Activated naive CD4-positive, alpha-beta T cell treated with anti-CD3 and anti-CD28 coated beads for 36 hours (primary cell): ENCODE data around the gene HYAL3. TPM values are rescaled to one million over a fixed set of nuclear protein-coding genes. Genes with fewer than 3 reads are reported as not detected.
"Not testable (repeated sequence)": the region's sequence is repeated elsewhere in the genome, so short reads cannot be mapped to it uniquely, and the experiment has no call there.

Experiments
- CTCF ChIA-PET: fragments of 350-600 bp; sonication (Branson Sonifier 250); formaldehyde crosslinking; loops from one replicate; lab custom pipeline; 2021; ENCODE audit warnings: antibody characterized with exemption; lab: Charles Lee
- DNase-seq: peaks from one replicate; pipeline ENCODE4 v3.0.0-alpha.2; 2020
- H3K27ac Mint-ChIP-seq: one replicate; pipeline ENCODE4 v1.8.0; 2021; ENCODE audit warnings: mild to moderate bottlenecking, mixed read lengths
- H3K27me3 Mint-ChIP-seq: one replicate; pipeline ENCODE4 v1.8.0; 2021; ENCODE audit warnings: low read depth, mixed read lengths
- H3K36me3 Mint-ChIP-seq: one replicate; pipeline ENCODE4 v1.8.0; 2021; ENCODE audit warnings: low read depth, mixed read lengths
- H3K4me1 Mint-ChIP-seq: one replicate; pipeline ENCODE4 v1.8.0; 2021; ENCODE audit warnings: low read depth, mixed read lengths
- H3K4me3 Mint-ChIP-seq: one replicate; pipeline ENCODE4 v1.8.0; 2021; ENCODE audit warnings: mild to moderate bottlenecking, moderate library complexity, mixed read lengths
- H3K9me3 Mint-ChIP-seq: one replicate; pipeline ENCODE4 v1.8.0; 2021; ENCODE audit warnings: mixed read lengths
- intact Hi-C: fragments of 100-400 bp; cut with micrococcal nuclease; formaldehyde crosslinking; loops from one replicate; pipeline ENCODE4 v1.15.1; 2023
- total RNA-seq, 2 experiments: library from RNA; stranded (reverse); gene quantifications; one replicate each; pipeline ENCODE4 v1.2.3, GENCODE V29; 2021

HYAL3 gene
- total RNA-seq, 2 experiments from 2014 or later, result 0.74 to 0.88 TPM

DNA sequence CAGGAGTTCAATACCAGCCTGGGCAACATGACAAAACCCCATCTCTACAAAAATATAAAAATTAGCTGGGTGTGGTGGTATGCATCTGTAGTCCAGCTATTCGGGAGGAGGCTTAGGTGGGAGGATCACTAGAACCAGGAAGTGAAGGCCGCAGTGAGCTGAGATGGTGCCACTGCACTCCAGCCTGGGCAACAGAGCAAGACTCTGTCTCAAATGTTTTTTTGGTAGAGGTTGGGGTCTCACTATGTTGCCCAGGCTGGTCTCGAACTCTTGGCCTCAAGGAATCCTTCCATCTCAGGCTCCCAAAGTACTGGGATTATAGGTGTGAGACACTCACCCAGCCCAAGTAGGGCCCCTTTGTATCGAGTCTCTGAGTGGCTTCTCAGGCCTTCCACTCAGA, 5.1 kb downstream of the HYAL3 start:
- Mint-ChIP-seq H3K36me3 (peaks cover 18% of the 10 kb centered on the region), H3K4me3 (no peak overlapping the region), H3K27me3 (no peaks in the 10 kb centered on the region), H3K9me3 (no peaks in the 10 kb centered on the region), H3K27ac (no peak overlapping the region), H3K4me1 (peaks cover 36% of the 10 kb centered on the region)
- intact Hi-C loops, result no loop called here
- DNase-seq, result no peak
- CTCF ChIA-PET, result interaction anchor here (1.5 kb wide), 1 partner anchor 19 kb away, joined by 4 read pairs; no protein-coding TSS in a partner anchor

DNA sequence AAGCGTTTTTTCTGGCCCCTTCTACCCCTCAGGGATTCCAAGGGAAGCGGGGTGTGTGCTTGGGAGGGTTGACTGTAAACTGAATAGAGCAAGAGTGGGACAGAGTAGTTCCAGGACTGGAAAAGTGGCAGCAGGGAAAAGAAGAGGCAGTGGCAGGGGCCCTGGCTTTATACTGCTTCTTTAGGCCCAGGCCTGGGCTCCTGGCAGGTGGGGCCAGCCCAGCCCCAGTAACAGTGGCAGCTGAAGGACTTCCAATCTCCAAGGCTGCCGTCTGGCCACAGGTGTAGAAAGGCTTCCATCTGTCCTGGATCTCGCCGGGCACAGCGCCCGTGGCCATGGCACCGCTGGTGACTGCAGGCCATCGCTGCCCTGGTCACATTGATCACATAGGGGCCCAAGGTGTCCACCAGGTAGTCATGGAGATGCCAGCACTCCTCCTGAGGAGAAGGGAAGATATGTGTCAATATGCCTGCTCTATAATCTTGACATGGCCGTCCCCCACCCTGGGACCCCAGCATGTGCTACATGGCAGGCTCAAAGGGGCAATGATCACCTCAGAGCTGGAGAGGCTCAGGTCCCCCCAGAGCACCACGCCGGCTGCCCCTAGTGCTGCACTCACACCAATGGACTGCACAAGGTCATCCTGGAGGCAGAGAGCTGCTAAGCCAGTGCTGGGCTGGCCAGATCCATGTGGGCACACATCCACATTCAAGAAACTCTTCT, 6.0 kb downstream of the HYAL3 start:
- intact Hi-C loops, result no loop called here
- peak overlapping the region; percentile 88 for H3K27ac Mint-ChIP-seq
- H3K36me3 Mint-ChIP-seq, result peaks cover 21% of the 10 kb centered on the region
- no peaks in the 10 kb centered on the region for H3K27me3 Mint-ChIP-seq
- no peak for DNase-seq
- peaks cover 31% of the 10 kb centered on the region for H3K4me1 Mint-ChIP-seq
- CTCF ChIA-PET, result interaction anchor here (1.5 to 2.8 kb wide), 3 partner anchors 18 to 46 kb away, joined by 4 to 13 read pairs (median 11); no protein-coding TSS in a partner anchor
- no peaks in the 10 kb centered on the region for H3K9me3 Mint-ChIP-seq
- peak overlapping the region; percentile 91 for H3K4me3 Mint-ChIP-seq

DNA sequence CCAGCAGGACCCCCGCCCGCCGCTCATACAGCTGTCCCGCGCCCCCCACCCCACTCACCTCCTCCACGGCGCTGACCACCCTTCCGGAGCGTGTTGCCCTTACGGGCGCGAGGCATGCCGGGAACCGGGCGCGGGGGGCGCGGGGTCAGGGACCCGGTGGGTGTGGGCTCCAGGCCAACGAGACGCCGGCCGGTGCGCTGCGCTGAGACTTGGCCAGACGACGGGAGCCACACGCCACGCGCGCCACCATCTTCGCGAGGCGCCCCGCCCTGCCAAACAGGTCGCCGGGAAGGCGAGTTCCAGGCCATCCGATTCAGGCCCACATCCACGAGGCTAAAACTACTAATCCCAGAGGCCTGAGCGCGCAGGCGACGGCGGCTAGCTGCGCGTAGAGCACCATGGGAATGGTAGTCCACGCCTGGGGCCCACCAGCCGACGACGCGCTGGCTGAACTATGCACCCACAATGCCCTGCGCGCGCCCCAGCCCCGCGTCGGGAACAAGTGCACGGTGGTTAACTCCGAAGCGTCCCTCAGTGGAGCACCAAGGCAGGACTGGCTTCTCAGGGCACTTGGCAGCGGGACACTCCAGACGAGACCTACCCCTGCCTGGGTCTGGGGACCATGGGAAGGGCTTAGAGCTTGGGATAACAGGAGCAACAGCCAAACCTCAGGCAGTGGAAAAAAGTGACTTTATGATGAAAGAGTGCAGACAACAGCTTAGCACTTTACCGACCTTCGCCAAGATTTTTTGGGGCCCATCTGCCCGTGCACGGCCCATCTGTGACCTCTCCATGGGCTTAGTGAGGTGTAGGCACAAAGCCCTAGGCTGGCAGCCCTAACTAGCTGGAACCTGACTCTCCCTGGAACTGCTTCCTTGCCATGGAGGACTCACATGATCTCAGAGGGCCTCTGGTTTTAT, 6.8 kb downstream of the HYAL3 start, which contains the start of gene IFRD2:
Gene IFRD2 (minus strand): TSS at position 271 of the 920 bp plus-strand sequence. CDS start 155 bp downstream, at position 116.
- Mint-ChIP-seq H3K9me3 (no peaks in the 10 kb centered on the region), H3K27me3 (no peaks in the 10 kb centered on the region), H3K4me3 (peak within 1 kb of the TSS; percentile 91), H3K36me3 (peaks cover 27% of the 10 kb centered on the region), H3K4me1 (peaks cover 24% of the 10 kb centered on the region), H3K27ac (peak within 1 kb of the TSS; percentile 88)
- peak; percentile 98 for DNase-seq
- CTCF ChIA-PET, result interaction anchor here (0.9 to 2.8 kb wide), 5 partner anchors 16 to 66 kb away, joined by 4 to 13 read pairs (median 8); no protein-coding TSS in a partner anchor
- intact Hi-C loops, result loop anchor here (1.0 kb wide), 8 partner anchors 29 to 506 kb away; partner anchors contain the start of genes CYB561D2, IP6K1, NPRL2 and RBM6

- CTCF ChIA-PET, result interaction anchor here (2.3 kb wide), 1 partner anchor 64 kb away, joined by 8 read pairs; no protein-coding TSS in a partner anchor
- intact Hi-C loops, result no loop called here
- Mint-ChIP-seq H3K36me3 (peaks cover 27% of the 10 kb centered on the region), H3K9me3 (no peaks in the 10 kb centered on the region), H3K4me3 (peak overlapping the region; percentile 91), H3K4me1 (peaks cover 24% of the 10 kb centered on the region), H3K27ac (no peak overlapping the region), H3K27me3 (no peaks in the 10 kb centered on the region)
- DNase-seq, result no peak
Measured at GRCh38 chr3:50290161-50290641, 9.0 kb downstream of the HYAL3 start.

GRCh38 chr3:50289130-50289529, 10.1 kb downstream of the HYAL3 start:
- no peaks in the 10 kb centered on the region for H3K9me3 Mint-ChIP-seq
- CTCF ChIA-PET, result interaction anchor here (0.8 to 2.3 kb wide), 2 partner anchors 63 to 260 kb away, joined by 3 to 8 read pairs; no protein-coding TSS in a partner anchor
- peaks cover 24% of the 10 kb centered on the region for H3K4me1 Mint-ChIP-seq
- H3K4me3 Mint-ChIP-seq, result peak overlapping the region; percentile 12
- peaks cover 30% of the 10 kb centered on the region for H3K36me3 Mint-ChIP-seq
- DNase-seq, result no peak
- intact Hi-C loops, result no loop called here
- H3K27ac Mint-ChIP-seq, result no peak overlapping the region
- no peaks in the 10 kb centered on the region for H3K27me3 Mint-ChIP-seq

DNA sequence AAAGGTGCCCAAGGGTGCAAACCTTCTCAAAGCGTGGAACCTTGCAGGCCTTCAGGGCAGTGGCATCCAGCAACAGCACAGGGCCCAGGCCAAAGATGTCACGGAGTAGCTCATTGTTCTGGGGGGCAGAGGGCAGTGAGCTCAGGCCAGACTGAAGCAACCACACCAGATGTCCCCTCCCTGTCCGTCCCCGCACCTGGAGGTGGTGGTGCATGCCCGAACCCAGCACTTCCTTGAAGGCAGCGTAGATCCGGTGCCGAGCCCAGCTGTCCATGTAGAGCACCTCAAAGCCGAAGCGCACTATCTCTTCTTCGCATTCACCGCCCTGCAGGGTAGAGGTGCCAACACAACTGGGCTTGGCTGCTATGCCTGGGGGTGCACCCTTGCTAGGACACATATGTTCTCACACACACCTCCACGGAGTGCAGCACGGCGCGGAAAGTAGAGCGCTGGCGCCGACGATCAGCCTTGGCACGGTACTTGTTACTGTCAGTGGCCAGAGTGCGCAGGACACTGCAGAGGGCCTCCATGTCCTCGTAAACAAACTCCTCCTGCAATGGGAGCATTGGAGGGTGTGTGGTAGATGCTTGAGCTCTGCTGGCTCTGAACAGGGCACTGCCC, 10.7 kb downstream of the HYAL3 start:
- no peak for DNase-seq
- Mint-ChIP-seq H3K4me1 (peaks cover 24% of the 10 kb centered on the region), H3K9me3 (no peaks in the 10 kb centered on the region), H3K27me3 (no peaks in the 10 kb centered on the region), H3K27ac (no peak overlapping the region), H3K4me3 (no peak overlapping the region), H3K36me3 (peaks cover 30% of the 10 kb centered on the region)
- intact Hi-C loops, result no loop called here
- CTCF ChIA-PET, result interaction anchor here (0.8 to 2.3 kb wide), 2 partner anchors 62 to 261 kb away, joined by 3 to 8 read pairs; no protein-coding TSS in a partner anchor

GRCh38 chr3:50287262-50287661, 11.9 kb downstream of the HYAL3 start:
- Mint-ChIP-seq H3K4me3 (no peak overlapping the region), H3K4me1 (peaks cover 17% of the 10 kb centered on the region), H3K27ac (no peak overlapping the region), H3K27me3 (no peaks in the 10 kb centered on the region), H3K9me3 (no peaks in the 10 kb centered on the region), H3K36me3 (peaks cover 30% of the 10 kb centered on the region)
- no peak for DNase-seq
- intact Hi-C loops, result no loop called here
- CTCF ChIA-PET, result no interaction called here

GRCh38 chr3:50286322-50287227, 12.6 kb downstream of the HYAL3 start:
- H3K9me3 Mint-ChIP-seq, result no peaks in the 10 kb centered on the region
- peaks cover 30% of the 10 kb centered on the region for H3K36me3 Mint-ChIP-seq
- no peak overlapping the region for H3K4me3 Mint-ChIP-seq
- no peak overlapping the region for H3K27ac Mint-ChIP-seq
- peaks cover 17% of the 10 kb centered on the region for H3K4me1 Mint-ChIP-seq
- CTCF ChIA-PET, result no interaction called here
- H3K27me3 Mint-ChIP-seq, result no peaks in the 10 kb centered on the region
- DNase-seq, result no peak
- intact Hi-C loops, result no loop called here

DNA sequence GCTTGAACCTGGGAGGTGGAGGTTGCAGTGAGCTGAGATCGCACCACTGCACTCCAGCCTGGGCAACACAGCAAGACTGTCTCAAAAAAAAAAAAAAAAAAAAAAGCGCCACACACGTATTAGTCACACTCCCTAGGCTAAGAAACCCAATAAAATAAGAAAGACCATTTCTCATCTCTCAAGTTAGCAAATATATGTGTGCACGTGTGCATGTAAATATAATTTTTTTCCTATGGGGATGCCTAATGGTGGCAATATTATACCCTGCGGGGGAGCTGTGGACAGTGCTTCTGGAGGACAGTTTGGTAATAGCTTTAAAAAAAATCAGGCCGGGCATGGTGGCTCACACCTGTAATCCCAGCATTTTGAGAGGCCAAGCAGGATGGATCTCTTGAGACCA, 15.1 kb downstream of the HYAL3 start:
- H3K4me3 Mint-ChIP-seq, intact Hi-C loops, DNase-seq, H3K4me1 Mint-ChIP-seq, H3K27me3 Mint-ChIP-seq, H3K9me3 Mint-ChIP-seq, H3K27ac Mint-ChIP-seq: not testable (repeated sequence)
- CTCF ChIA-PET, result interaction anchor here (0.7 to 1.9 kb wide), 2 partner anchors 9 to 12 kb away, joined by 3 to 6 read pairs; no protein-coding TSS in a partner anchor
- peaks cover 13% of the 10 kb centered on the region for H3K36me3 Mint-ChIP-seq

DNA sequence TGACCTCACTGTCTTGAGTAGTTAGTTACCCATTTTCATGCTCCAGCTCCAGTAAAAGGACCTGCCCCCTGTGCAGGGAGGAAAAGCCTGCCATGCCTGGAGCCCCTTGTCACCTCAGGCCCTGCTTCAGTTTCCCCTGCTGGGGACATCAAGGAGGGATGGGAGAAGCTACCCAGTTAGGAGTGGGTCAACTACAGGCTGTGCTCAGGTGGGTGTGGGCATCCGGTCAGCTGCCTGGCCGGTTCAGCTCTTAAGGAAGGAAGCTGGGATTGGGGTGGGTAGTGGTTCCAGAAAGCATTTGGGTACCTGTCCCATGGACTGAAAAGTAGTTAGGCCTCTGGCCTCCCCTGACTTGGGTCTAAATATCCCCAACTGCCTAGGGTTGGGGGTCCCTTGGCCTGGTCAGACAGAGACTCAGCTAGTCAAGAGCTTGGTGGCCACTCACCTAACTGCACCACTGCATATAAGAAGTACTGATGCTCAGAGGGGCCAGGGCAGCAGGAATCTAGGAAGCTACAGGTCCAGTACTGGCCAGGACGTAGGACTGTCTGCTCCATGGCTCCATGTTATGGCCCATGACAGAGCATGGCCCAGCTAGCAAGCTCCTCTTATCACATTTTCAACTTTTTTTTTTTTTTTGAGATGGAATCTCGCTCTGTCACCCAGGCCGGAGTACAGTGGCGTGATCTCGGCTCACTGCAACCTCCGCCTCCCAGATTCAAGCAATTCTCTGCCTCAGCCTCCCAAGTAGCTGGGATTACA, 19.8 kb downstream of the HYAL3 start:
- H3K9me3 Mint-ChIP-seq, result no peaks in the 10 kb centered on the region
- peaks cover 19% of the 10 kb centered on the region for H3K27me3 Mint-ChIP-seq
- H3K4me1 Mint-ChIP-seq, result peaks cover 14% of the 10 kb centered on the region
- intact Hi-C loops, result no loop called here
- no peak for DNase-seq
- CTCF ChIA-PET, result interaction anchor here (0.9 to 1.6 kb wide), 4 partner anchors 9 to 53 kb away, joined by 3 to 6 read pairs (median 3); no protein-coding TSS in a partner anchor
- no peak overlapping the region for H3K27ac Mint-ChIP-seq
- no peak overlapping the region for H3K4me3 Mint-ChIP-seq
- no peaks in the 10 kb centered on the region for H3K36me3 Mint-ChIP-seq
